CD4-positive, CD25-positive, alpha-beta regulatory T cell (primary cell): ENCODE measurements around the gene NFRKB. TPM values are rescaled to one million over a fixed set of nuclear protein-coding genes. Genes with fewer than 3 reads are reported as not detected.
A peak's percentile ranks its signal among the peaks of the same experiment; 100 is the strongest.
"Not testable (repeated sequence)": the region's sequence is repeated elsewhere in the genome, so short reads cannot be mapped to it uniquely, and the experiment has no call there.

ENCODE experiments used
- ATAC-seq, 2 donors: fragments of 150-1000 bp; cut with Tn5 transposase; one replicate each; pipeline ENCODE4 v1.10.0; 2021; ENCODE audit warnings: low read depth in 2 of 2, moderate number of reproducible peaks in 2 of 2, moderate library complexity in 1 of 2
- DNase-seq, 3 donors: peaks; one replicate each; pipeline versions ENCODE4 v3.0.0 to v3.0.0-alpha.2; 2012 to 2022; ENCODE audit warnings: mixed read lengths in 1 of 3
- H3K27ac ChIP-seq: one replicate; pipeline ENCODE4 v1.7.0; 2013; ENCODE audit warnings: mild to moderate bottlenecking, low read length; ENCODE audit not compliant: insufficient read depth, poor library complexity, severe bottlenecking
- H3K27me3 ChIP-seq: one replicate; pipeline ENCODE4 v1.7.0; 2013; ENCODE audit warnings: low read length; ENCODE audit not compliant: control insufficient read depth, insufficient read depth
- H3K36me3 ChIP-seq: one replicate; pipeline ENCODE4 v1.7.0; 2013; ENCODE audit warnings: mild to moderate bottlenecking, low read length, moderate library complexity; ENCODE audit not compliant: control insufficient read depth, insufficient read depth
- H3K4me1 ChIP-seq: 2 replicates; pipeline ENCODE4 v1.7.0; 2013; ENCODE audit warnings: mild to moderate bottlenecking, low read length; ENCODE audit not compliant: insufficient read depth, control insufficient read depth, poor library complexity, severe bottlenecking
- H3K4me3 ChIP-seq: one replicate; pipeline ENCODE4 v1.7.0; 2013; ENCODE audit warnings: low read depth, mild to moderate bottlenecking, low read length, moderate library complexity
- H3K9me3 ChIP-seq, 2 experiments: 1 replicate in 1 of 2; 2 replicates in 1 of 2; pipeline ENCODE4 v1.7.0; 2013; ENCODE audit warnings: low read length in 2 of 2, mild to moderate bottlenecking in 1 of 2, moderate library complexity in 1 of 2; ENCODE audit not compliant: control insufficient read depth in 2 of 2
- H3K27ac Mint-ChIP-seq, 3 donors: one replicate each; pipeline ENCODE4 v1.8.0; 2020 to 2022; ENCODE audit warnings: mild to moderate bottlenecking in 3 of 3, mixed read lengths in 3 of 3, moderate library complexity in 2 of 3
- H3K27me3 Mint-ChIP-seq: one replicate; pipeline ENCODE4 v1.8.0; 2022; ENCODE audit warnings: mild to moderate bottlenecking, mixed read lengths
- H3K36me3 Mint-ChIP-seq: one replicate; pipeline ENCODE4 v1.8.0; 2020; ENCODE audit warnings: mixed read lengths
- H3K4me1 Mint-ChIP-seq, 4 donors: one replicate each; pipeline ENCODE4 v1.8.0; 2020 to 2022; ENCODE audit warnings: mixed read lengths in 4 of 4, mild to moderate bottlenecking in 1 of 4
- H3K4me3 Mint-ChIP-seq, 4 donors: one replicate each; pipeline ENCODE4 v1.8.0; 2020 to 2022; ENCODE audit warnings: mild to moderate bottlenecking in 4 of 4, mixed read lengths in 4 of 4, moderate library complexity in 3 of 4
- H3K9me3 Mint-ChIP-seq, 7 donors: one replicate each; pipeline ENCODE4 v1.8.0; 2020 to 2022; ENCODE audit warnings: mixed read lengths in 7 of 7, mild to moderate bottlenecking in 3 of 7, moderate library complexity in 2 of 7
- polyA plus RNA-seq, 4 donors: library from polyadenylated mRNA; unstranded; fragments of 300-500 nt; fragmentation: Illumina TruSeq; gene quantifications; one replicate each; pipeline ENCODE4 v1.2.3, GENCODE V29; 2021
- total RNA-seq: library from RNA; stranded (reverse); gene quantifications from one replicate; pipeline ENCODE4 v1.2.3, GENCODE V29; 2022

The NFRKB gene
- total and polyA plus RNA-seq, 5 donors from 2014 or later = 12.8 to 41.0 (median 20.4) TPM

GRCh38 chr11:129854232-129854805 lies 41.1 kb downstream of the NFRKB start:
- no peak for DNase-seq
- H3K4me3 ChIP-seq = peak overlapping the region; percentile 58
- peak overlapping the region; percentile 98 to 100 (median 99) for H3K27ac Mint-ChIP-seq

GRCh38 chr11:129853518-129854231 lies 41.7 kb downstream of the NFRKB start:
- H3K4me3 Mint-ChIP-seq = peak overlapping the region; percentile 11 to 83 (median 72)
- peak overlapping the region; percentile 98 to 100 (median 99) for H3K27ac Mint-ChIP-seq
- no peaks in the 10 kb centered on the region for H3K9me3 ChIP-seq
- peak; percentile 21 to 91 (median 87) for DNase-seq
- no peaks in the 10 kb centered on the region for H3K36me3 ChIP-seq
- peaks cover 14% of the 10 kb centered on the region for H3K4me1 ChIP-seq
- H3K27me3 Mint-ChIP-seq = no peaks in the 10 kb centered on the region
- peak overlapping the region; percentile 64 for H3K27ac ChIP-seq
- peaks cover 4% of the 10 kb centered on the region for H3K36me3 Mint-ChIP-seq
- H3K9me3 Mint-ChIP-seq = no peaks in the 10 kb centered on the region
- peak overlapping the region; percentile 58 for H3K4me3 ChIP-seq
- peaks cover 0 to 49% (median 23%) of the 10 kb centered on the region in 4 donors for H3K4me1 Mint-ChIP-seq
- H3K27me3 ChIP-seq = no peaks in the 10 kb centered on the region
- ATAC-seq = peak; percentile 86 to 89

More at GRCh38 chr11:129854232-129854805, 41.1 kb downstream of the NFRKB start:
- H3K36me3 Mint-ChIP-seq = peaks cover 4% of the 10 kb centered on the region
- Histone ChIP-seq H3K27ac (no peak overlapping the region), H3K36me3 (no peaks in the 10 kb centered on the region), H3K4me1 (peaks cover 14% of the 10 kb centered on the region), H3K27me3 (no peaks in the 10 kb centered on the region), H3K9me3 (no peaks in the 10 kb centered on the region)
- no peaks in the 10 kb centered on the region for H3K27me3 Mint-ChIP-seq
- ATAC-seq = peak in 1 of 2 donors; percentile 17
- H3K9me3 Mint-ChIP-seq = no peaks in the 10 kb centered on the region
- H3K4me3 Mint-ChIP-seq = peak overlapping the region; percentile 11 to 83 (median 72)
- H3K4me1 Mint-ChIP-seq = peaks cover 0 to 53% (median 27%) of the 10 kb centered on the region in 4 donors

GRCh38 chr11:129852125-129852740 lies 43.1 kb downstream of the NFRKB start:
- Mint-ChIP-seq H3K4me3 (peak overlapping the region in 3 of 4 donors; percentile 4 to 16 (median 15)), H3K27me3 (no peaks in the 10 kb centered on the region), H3K4me1 (peaks cover 0 to 44% (median 19%) of the 10 kb centered on the region in 4 donors), H3K36me3 (no peaks in the 10 kb centered on the region), H3K27ac (peak overlapping the region in 2 of 3 donors; percentile 98 to 99), H3K9me3 (no peaks in the 10 kb centered on the region)
- Histone ChIP-seq H3K27ac (no peak overlapping the region), H3K9me3 (no peaks in the 10 kb centered on the region), H3K4me3 (no peak overlapping the region), H3K36me3 (no peaks in the 10 kb centered on the region), H3K4me1 (peaks cover 14% of the 10 kb centered on the region), H3K27me3 (no peaks in the 10 kb centered on the region)
- no peak for ATAC-seq
- no peak for DNase-seq

- DNase-seq = no peak
- H3K4me3 Mint-ChIP-seq = no peak overlapping the region
- H3K27ac Mint-ChIP-seq = peak overlapping the region in 1 of 3 donors; percentile 44
- H3K27ac ChIP-seq = no peak overlapping the region
- no peaks in the 10 kb centered on the region for H3K36me3 ChIP-seq
- no peaks in the 10 kb centered on the region for H3K36me3 Mint-ChIP-seq
- no peaks in the 10 kb centered on the region for H3K27me3 ChIP-seq
- ATAC-seq = no peak
- H3K4me3 ChIP-seq = no peak overlapping the region
- H3K4me1 ChIP-seq = peaks cover 18% of the 10 kb centered on the region
- no peaks in the 10 kb centered on the region for H3K9me3 ChIP-seq
- no peaks in the 10 kb centered on the region for H3K27me3 Mint-ChIP-seq
- H3K4me1 Mint-ChIP-seq = peaks cover 5 to 51% (median 29%) of the 10 kb centered on the region in 4 donors
- no peaks in the 10 kb centered on the region for H3K9me3 Mint-ChIP-seq
Measured at GRCh38 chr11:129849447-129850130, 45.8 kb downstream of the NFRKB start.

- not testable (repeated sequence) for H3K36me3 Mint-ChIP-seq, H3K4me3 Mint-ChIP-seq, H3K27ac ChIP-seq, H3K27me3 ChIP-seq, H3K36me3 ChIP-seq, H3K9me3 Mint-ChIP-seq, H3K4me1 ChIP-seq, H3K27me3 Mint-ChIP-seq, ATAC-seq, DNase-seq, H3K4me3 ChIP-seq, H3K9me3 ChIP-seq
- Mint-ChIP-seq H3K4me1 (peaks cover 11 to 39% (median 16%) of the 10 kb centered on the region in 4 donors), H3K27ac (peak overlapping the region in 1 of 3 donors; percentile 84)
Measured at GRCh38 chr11:129847361-129847760, 48.0 kb downstream of the NFRKB start.

- Histone ChIP-seq H3K9me3 (no peaks in the 10 kb centered on the region), H3K36me3 (no peaks in the 10 kb centered on the region), H3K4me3 (no peak overlapping the region), H3K27me3 (no peaks in the 10 kb centered on the region), H3K4me1 (peaks cover 5% of the 10 kb centered on the region), H3K27ac (no peak overlapping the region)
- peak; percentile 24 to 59 for ATAC-seq
- peaks cover 0 to 6% (median 0%) of the 10 kb centered on the region in 7 donors for H3K9me3 Mint-ChIP-seq
- peak overlapping the region; percentile 81 to 84 (median 84) for H3K27ac Mint-ChIP-seq
- H3K4me1 Mint-ChIP-seq = peaks cover 13 to 39% (median 20%) of the 10 kb centered on the region in 4 donors
- H3K27me3 Mint-ChIP-seq = no peaks in the 10 kb centered on the region
- DNase-seq = peak in 1 of 3 donors; percentile 43
- H3K4me3 Mint-ChIP-seq = peak overlapping the region in 3 of 4 donors; percentile 2 to 57 (median 41)
- H3K36me3 Mint-ChIP-seq = no peaks in the 10 kb centered on the region
Measured at GRCh38 chr11:129846508-129847335, 48.7 kb downstream of the NFRKB start.
